Measurements from ENCODE around the gene DLL3.
A peak's percentile ranks its signal among the peaks of the same experiment; 100 is the strongest.

Gene DLL3

DNA sequence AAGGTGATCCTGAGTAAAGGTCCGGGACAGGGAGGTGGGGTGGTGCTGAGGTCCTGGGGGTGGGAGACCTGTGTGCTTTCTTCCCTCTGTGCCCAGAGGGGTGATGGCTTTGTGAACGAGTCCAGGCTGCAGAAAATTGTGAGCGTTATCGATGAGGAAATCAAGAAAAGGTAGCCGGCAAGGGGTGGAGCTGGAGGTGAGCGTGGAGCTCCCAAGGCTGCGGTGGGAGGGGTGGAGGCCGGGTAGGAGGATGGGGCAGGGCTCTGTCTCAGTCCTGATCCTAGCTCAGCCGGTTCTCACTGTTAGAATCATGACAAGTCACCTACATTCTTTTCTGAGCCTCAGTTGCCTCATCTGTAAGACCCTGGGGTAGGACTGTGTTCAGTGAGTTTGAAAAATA is 20.2 kb downstream of the DLL3 start:
- DNase-seq: no peak

DNA sequence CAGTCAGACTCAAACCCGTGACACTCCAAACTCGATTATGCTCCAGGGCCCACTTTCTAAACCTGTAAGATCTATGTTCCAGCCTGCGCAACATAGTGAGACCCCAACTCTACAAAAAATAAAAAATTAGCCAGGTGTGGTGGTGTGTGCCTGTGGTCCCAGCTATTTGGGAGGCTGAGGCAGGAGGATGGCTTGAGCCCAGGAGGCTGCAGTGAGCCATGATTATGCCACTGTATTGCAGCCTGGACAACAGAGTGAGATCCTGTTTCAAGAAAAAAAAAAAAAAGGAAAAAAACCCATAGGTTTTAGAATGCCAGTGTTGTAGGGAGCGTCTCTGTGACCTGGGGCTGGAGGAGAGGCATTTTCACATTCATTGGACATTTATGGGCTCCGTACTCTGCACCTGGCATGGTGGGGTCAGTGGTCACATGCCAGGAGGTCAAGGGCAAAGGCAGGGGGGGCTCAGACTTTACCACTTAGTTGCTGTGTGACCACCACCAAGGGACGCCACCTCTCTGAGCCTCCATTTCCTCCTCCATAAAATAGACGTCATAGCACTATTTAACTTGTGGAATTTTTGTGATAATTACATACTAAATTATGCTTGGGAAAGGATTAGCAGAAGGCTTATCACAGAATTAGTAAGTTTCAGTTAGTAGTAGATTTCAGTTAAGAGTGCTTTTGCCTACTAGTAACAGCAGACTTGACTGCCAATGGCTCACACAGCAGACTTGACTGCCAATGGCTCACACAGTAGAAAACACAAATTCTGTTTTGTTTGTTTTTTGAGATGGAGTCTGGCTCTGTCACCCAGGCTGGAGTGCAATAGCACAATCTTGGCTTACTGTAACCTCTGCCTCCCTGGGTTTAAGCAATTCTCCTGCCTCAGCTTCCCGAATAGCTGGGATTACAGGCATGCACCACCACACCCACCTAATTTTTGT is 22.1 kb downstream of the DLL3 start:
- DNase-seq: no peak

GRCh38 chr19:39524495-39524894 is 25.7 kb downstream of the DLL3 start:
- DNase-seq: no peak

DNA sequence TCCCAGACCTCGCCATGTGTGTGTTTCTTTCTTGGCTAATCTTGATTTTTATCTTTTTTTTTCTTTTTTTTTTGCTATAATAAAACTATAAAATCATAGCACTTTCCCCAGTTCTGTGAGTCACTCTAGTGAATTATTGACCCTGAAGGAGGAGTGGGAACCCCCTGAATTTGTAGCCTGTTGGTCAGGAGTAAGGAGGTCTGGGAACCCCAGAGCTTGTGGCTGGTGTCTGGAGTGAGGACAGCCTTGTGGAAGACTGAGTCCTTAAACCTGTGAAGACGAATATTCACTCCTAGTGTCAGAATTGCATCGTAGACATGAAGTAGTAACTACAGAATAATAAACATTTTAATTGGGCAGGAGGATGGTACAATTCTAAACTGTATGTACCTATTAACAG is 26.5 kb downstream of the DLL3 start:
- DNase-seq: no peak

GRCh38 chr19:39531834-39532232 is 33.1 kb downstream of the DLL3 start:
- DNase-seq: no peak

GRCh38 chr19:39532233-39533002 is 33.7 kb downstream of the DLL3 start, which contains the start of gene EID2B:
TSS of gene EID2B (minus strand) at chr19:39532852. CDS start at chr19:39532802, 50 bp downstream.
- DNase-seq: peak; percentile 93

- no peak for DNase-seq
Observed at GRCh38 chr19:39533003-39533512, 34.3 kb downstream of the DLL3 start.

DNA sequence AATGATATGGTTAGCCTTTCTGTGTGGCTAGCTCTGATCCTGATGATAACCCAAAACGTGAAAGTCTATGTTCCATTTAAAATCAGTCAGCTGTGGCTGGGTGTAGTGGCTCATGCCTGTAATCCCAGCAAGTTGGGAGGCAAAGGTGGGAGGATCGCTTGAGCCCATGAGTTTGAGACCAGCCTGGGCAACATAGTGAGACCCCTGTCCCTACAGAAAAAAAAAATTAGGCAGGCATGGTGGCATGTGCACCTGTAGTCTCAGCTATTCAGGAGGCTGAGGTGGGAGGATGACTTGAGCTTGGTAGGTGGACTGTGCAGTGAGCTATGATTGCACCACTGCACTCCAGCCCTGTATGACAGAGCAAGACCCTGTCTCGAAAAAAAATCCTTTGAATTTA is 35.0 kb downstream of the DLL3 start:
- DNase-seq: no peak

DNA sequence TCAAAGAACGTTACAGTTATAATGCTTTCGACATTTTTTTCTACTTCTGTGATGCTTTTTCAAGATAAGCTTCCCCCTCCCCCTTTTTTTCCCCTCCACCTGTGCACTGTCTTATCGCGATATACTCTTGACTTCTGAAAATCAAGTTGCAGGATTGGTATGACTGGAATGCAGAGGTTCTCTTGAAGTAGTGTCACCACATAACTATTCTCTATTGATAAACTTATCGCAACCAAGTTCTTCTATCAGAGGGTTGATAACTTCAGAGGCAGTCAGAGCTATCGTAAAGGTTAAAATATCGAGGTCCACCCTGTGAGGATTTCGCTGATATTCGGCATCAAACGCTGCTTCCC is 40.4 kb downstream of the DLL3 start:
- DNase-seq: no peak

- DNase-seq: peak; percentile 92
Observed at GRCh38 chr19:39539518-39540332, 41.0 kb downstream of the DLL3 start, which contains the start of gene EID2. TSS of gene EID2 (minus strand) at chr19:39540161. CDS start at chr19:39540079, 82 bp downstream.

GRCh38 chr19:39540333-39540673 is 41.6 kb downstream of the DLL3 start:
- no peak for DNase-seq

DNA sequence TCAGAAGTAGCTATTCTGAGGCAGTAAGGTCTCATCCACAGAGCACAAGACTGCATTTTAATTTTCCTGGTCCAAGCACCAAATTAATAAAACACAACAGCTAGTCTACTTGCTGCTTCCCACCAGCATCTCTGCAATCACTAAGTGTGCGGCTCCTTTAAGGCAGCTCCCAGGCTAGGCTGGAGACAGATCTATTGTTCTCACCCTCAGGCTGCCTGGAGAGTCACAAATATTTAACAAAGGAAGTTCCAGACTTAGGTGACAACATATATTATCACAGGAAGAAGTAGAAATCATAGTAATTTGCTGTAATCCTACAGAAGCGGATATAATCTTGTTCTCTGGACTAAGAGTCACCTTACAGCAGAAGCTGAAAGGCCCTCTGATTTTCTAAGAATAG is 43.5 kb downstream of the DLL3 start:
- no peak for DNase-seq

- DNase-seq: no peak
Observed at GRCh38 chr19:39543477-39543857, 44.7 kb downstream of the DLL3 start.

DNA sequence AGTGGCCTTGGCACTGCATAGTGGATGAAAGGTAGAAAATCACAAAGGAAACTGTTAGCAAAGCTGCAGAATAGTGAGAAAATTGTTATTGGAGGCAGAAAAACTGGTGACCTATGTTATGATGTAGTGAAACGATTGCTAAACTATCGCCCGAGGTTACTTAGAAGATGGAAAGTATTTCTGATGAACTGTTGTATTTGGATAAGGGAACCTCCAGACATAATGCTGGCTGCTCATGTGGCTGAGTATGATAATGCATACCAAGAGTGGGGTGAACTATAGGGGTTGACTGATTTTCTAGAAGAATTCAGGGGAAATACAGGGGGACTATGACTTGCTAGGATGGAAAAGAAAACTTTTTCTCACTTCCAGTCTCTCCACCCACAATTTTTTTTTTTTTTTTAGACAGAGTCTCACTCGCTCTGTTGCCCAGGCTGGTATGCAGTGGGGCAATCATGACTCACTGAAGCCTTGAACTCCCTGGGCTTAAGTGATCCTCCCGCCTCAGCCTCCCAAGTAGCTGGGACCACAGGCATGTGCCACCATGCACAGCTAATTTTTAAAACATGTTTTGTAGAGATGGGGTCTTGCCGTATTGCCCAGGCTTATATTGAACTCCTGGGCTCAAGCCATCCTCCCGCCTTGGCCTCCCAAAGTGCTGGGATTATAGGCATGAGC is 45.6 kb downstream of the DLL3 start:
- DNase-seq: no peak

GRCh38 chr19:39544911-39545310 is 46.2 kb downstream of the DLL3 start:
- DNase-seq: no peak

DNA sequence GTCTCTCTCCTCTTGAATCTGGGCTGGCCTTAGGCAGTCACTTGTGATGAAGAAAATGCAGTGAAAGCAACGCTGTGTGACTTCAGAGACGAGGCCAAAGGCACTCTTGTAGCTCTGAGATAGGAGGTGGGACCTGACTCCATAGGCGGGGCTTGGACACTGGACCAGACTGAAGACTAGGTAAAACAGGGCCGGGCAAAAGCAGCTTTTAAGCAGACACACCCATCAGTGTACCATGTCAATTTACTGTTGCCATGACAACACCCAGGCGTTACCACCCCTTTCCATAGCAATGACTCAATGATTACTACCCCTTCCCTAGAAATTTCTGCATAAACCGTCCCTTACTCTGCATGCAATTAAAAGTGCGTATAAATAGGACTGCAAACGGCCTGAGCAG is 47.9 kb downstream of the DLL3 start:
- DNase-seq: no peak

- no peak for DNase-seq
Observed at GRCh38 chr19:39550197-39550596, 51.5 kb downstream of the DLL3 start.

DNA sequence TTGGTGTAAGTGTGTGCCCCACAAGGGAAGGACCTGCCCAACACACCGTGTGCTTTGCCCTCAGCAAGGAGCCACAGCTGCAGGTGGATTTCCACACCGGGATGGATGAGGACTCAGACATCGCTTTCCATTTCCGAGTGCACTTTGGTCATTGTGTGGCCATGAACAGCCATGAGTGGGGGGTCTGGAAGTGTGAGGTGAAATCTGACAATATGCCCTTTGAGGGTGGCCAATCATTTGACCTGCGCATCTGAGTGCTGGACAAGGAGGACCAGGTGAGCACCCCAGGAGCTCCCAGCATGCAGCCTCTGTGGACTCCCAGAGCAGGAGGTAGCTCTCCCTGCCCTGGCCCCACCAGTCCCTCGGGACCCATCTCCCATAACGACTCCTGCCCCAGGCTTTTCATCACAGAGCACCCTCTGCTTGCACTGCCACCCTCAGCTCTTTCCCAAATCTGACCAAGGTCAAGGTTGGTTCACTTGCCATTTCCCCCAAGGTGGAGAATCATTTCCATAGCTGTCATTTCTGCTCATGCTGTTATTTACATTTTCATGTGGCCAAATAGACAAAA is 54.4 kb downstream of the DLL3 start:
- no peak for DNase-seq

GRCh38 chr19:39554701-39555311 is 56.1 kb downstream of the DLL3 start:
- DNase-seq: no peak

DNA sequence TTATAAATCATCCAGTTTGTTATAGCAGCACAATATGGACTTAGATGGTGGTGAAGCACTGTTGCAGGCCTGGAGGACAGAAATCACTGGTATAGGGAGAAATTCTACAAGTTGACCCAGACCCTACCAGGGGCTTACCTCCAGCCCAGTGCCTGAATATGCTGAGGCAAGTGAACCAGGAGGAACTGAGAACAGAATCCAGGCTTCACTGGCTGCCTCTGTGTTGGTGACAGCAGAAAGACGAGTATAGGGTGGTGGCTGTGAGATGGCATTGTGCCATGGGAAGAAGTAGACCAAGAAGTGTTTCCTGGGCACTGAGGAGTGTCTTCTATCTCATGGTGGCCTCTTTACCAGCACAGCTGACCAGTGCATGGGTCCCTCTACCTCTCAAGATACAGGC is 57.1 kb downstream of the DLL3 start:
- DNase-seq: no peak
